Stimulated activated CD8-positive, alpha-beta memory T cell treated with anti-CD3 and anti-CD28 coated beads, Interleukin-7, amount 100 ng/mL, for 24 hours (primary cell): Measurements from ENCODE around the gene BEND2.

ENCODE experiments used
- DNase-seq: peaks from one replicate; pipeline ENCODE4 v3.0.0-alpha.2; 2020; ENCODE audit warnings: low read depth

Gene BEND2

GRCh38 chrX:18136816-18137215 is 83.9 kb downstream of the BEND2 start:
- DNase-seq, result no peak

- DNase-seq, result no peak
These were observed 87.1 kb downstream of the BEND2 start for GRCh38 chrX:18133605-18134004.

GRCh38 chrX:18129690-18130089 is 91.0 kb downstream of the BEND2 start:
- DNase-seq, result no peak

- DNase-seq, result no peak
These were observed 93.7 kb downstream of the BEND2 start for GRCh38 chrX:18126971-18127370.

- no peak for DNase-seq
These were observed 100.8 kb downstream of the BEND2 start for GRCh38 chrX:18119856-18120255.
